K562 (cell line): Measurements from ENCODE around the gene UBE2O. TPM values are rescaled to one million over a fixed set of nuclear protein-coding genes. Genes with fewer than 3 reads are reported as not detected.

Experiments
- ATAC-seq: fragments of 200-7000 bp; cut with Tn5 transposase; 3 replicates; pipeline ENCODE4 v1.9.1; 2020; ENCODE audit warnings: moderate library complexity
- BruUV-seq: library from RNA; stranded (reverse); fragments of 400-500 nt; replicated peaks from 2 replicates; lab custom pipeline; 2021; lab: Mats Ljungman, UMichigan
- CTCF ChIA-PET: fragments of 300-600 bp; formaldehyde crosslinking; extraction: SDS; loops from one replicate; lab custom pipeline; 2021; ENCODE audit warnings: low intra/inter-chr PET ratio; lab: Yijun Ruan, JAX
- POLR2A ChIA-PET: fragments of 300-600, 350-650 bp; sonication (Branson Sonifier 250); formaldehyde crosslinking; extraction: SDS; loops from one replicate; lab custom pipeline; 2021; ENCODE audit warnings: antibody characterized with exemption, inconsistent platforms; lab: Yijun Ruan, JAX
- DNase-seq, 4 experiments: peaks; one replicate each; pipeline versions ENCODE4 v3.0.0 to v3.0.0-alpha.2; 2011 to 2018; ENCODE audit warnings: low spot score in 3 of 4, mixed read lengths in 3 of 4; ENCODE audit errors: extremely low read depth in 1 of 4
- FAIRE-seq: peaks from 2 replicates; lab custom pipeline; 2011; peaks lifted over from hg19 to GRCh38; lab: Jason Lieb, UNC
- H2AFZ ChIP-seq: 2 replicates; pipeline ENCODE4 v1.6.0; 2011; ENCODE audit warnings: low read depth, low read length, control low read depth, inconsistent platforms
- H3K27ac ChIP-seq: fragments of 200-600 bp; 3 replicates; pipeline ENCODE4 v1.8.0; 2011; ENCODE audit warnings: low read depth, mild to moderate bottlenecking, control low read depth, inconsistent platforms, low read length, moderate library complexity, mixed read lengths; ENCODE audit errors: extremely low read depth
- H3K27me3 ChIP-seq, 2 experiments: fragments of 300-600 bp in 1 of 2; 2 replicates in 1 of 2; 3 replicates in 1 of 2; pipeline versions ENCODE4 v1.6.0 to v1.8.0; 2011; ENCODE audit warnings: inconsistent platforms in 2 of 2, low read length in 2 of 2, mild to moderate bottlenecking in 1 of 2, mixed read lengths in 1 of 2, moderate library complexity in 1 of 2; ENCODE audit not compliant: control insufficient read depth in 2 of 2, insufficient read depth in 2 of 2
- H3K36me3 ChIP-seq: fragments of 300-600 bp; 3 replicates; pipeline ENCODE4 v1.8.0; 2011; ENCODE audit warnings: mild to moderate bottlenecking, low read length, inconsistent platforms; ENCODE audit not compliant: control insufficient read depth, insufficient read depth
- H3K4me1 ChIP-seq, 2 experiments: fragments of 200-600 bp in 1 of 2; replicated peaks in 1 of 2; 2 replicates in 1 of 2; 3 replicates in 1 of 2; pipeline versions ENCODE4 v1.5.1 to v1.8.0; 2011; ENCODE audit warnings: inconsistent platforms in 2 of 2, low read length in 2 of 2, mild to moderate bottlenecking in 1 of 2, mixed read lengths in 1 of 2, moderate library complexity in 1 of 2; ENCODE audit not compliant: control insufficient read depth in 2 of 2, insufficient read depth in 2 of 2
- H3K4me2 ChIP-seq: 2 replicates; pipeline ENCODE4 v1.6.1; 2011; ENCODE audit warnings: low read length, control low read depth, inconsistent platforms, mixed read lengths; ENCODE audit not compliant: insufficient read depth
- H3K4me3 ChIP-seq: fragments of 200-600 bp; sonication (generic), shearing (Covaris generic); 2 replicates; pipeline ENCODE4 v1.5.1; 2016; ENCODE audit warnings: control low read depth, inconsistent platforms
- H3K79me2 ChIP-seq: fragments of 200-600 bp; 3 replicates; pipeline ENCODE4 v1.8.0; 2011; ENCODE audit warnings: low read length, inconsistent platforms; ENCODE audit not compliant: control insufficient read depth, insufficient read depth
- H3K9ac ChIP-seq, 2 experiments: 2 replicates each; pipeline versions ENCODE4 v1.6.0 to v1.6.1; 2011; ENCODE audit warnings: low read depth in 2 of 2, low read length in 2 of 2, control low read depth in 1 of 2, inconsistent platforms in 1 of 2, mild to moderate bottlenecking in 1 of 2, mixed read lengths in 1 of 2; ENCODE audit not compliant: insufficient read depth in 1 of 2
- H3K9me1 ChIP-seq: one replicate; pipeline ENCODE4 v1.6.0; 2011; ENCODE audit warnings: inconsistent platforms, mild to moderate bottlenecking, low read length, moderate library complexity; ENCODE audit not compliant: control insufficient read depth, insufficient read depth
- H3K9me3 ChIP-seq: replicated peaks from 2 replicates; pipeline ENCODE4 v1.5.1; 2011; ENCODE audit warnings: low read depth, low read length, inconsistent platforms; ENCODE audit not compliant: control insufficient read depth, insufficient read depth
- H4K20me1 ChIP-seq: replicated peaks from 2 replicates; pipeline ENCODE4 v1.6.1; 2011; ENCODE audit warnings: low read length, inconsistent platforms, mixed read lengths; ENCODE audit not compliant: control insufficient read depth, insufficient read depth
- ADNP ChIP-seq: fragments of 200-800 bp; sonication (Bioruptor generic); IDR thresholded peaks from 2 replicates; pipeline ENCODE4 v1.6.1; 2016; ENCODE audit warnings: missing genetic modification characterization, missing compliant biosample characterization
- ATF1 ChIP-seq, 2 experiments: fragments of 450-650 bp in 1 of 2; IDR thresholded peaks; 2 replicates each; pipeline ENCODE4 v1.6.1; 2016; ENCODE audit warnings: missing compliant biosample characterization in 1 of 2, missing genetic modification characterization in 1 of 2
- GATAD2B ChIP-seq: fragments of 450-650 bp; IDR thresholded peaks from 2 replicates; pipeline ENCODE4 v1.6.1; 2017; ENCODE audit warnings: mild to moderate bottlenecking, borderline replicate concordance
- HMGN3 ChIP-seq: IDR thresholded peaks from 2 replicates; pipeline ENCODE4 v1.6.1; 2011; ENCODE audit warnings: borderline replicate concordance, low read depth, mild to moderate bottlenecking, mixed read lengths, low read length; ENCODE audit not compliant: insufficient read length; ENCODE audit errors: extremely low read depth
- PBX2 ChIP-seq, 2 experiments: IDR thresholded peaks in 1 of 2; conservative IDR thresholded peaks in 1 of 2; 2 replicates each; pipeline ENCODE4 v1.6.1; 2016; ENCODE audit warnings: low read depth in 2 of 2, mild to moderate bottlenecking in 1 of 2, missing compliant biosample characterization in 1 of 2, missing genetic modification characterization in 1 of 2, moderate library complexity in 1 of 2
- ZNF263 ChIP-seq: sonication (generic); formaldehyde crosslinking; IDR thresholded peaks from 2 replicates; pipeline ENCODE4 v1.8.0; 2022; ENCODE audit warnings: mild to moderate bottlenecking, missing genetic modification reagents, borderline replicate concordance
- ZNF384 ChIP-seq: IDR thresholded peaks from 2 replicates; pipeline ENCODE4 v1.6.1; 2012; ENCODE audit warnings: low read depth, low read length, improper control_type of control experiment
- WGBS: fragments of 100-300 bp; shearing (Covaris generic); methylation state at CpG from one replicate; pipeline ENCODE4 v1.1.6; 2016; ENCODE audit warnings: low coverage, mixed read lengths; ENCODE audit not compliant: insufficient coverage; ENCODE audit errors: missing lambda C conversion rate; 5-methylcytosine and 5-hydroxymethylcytosine counted together
- in situ Hi-C: fragments of 300-500 bp; cut with MboI; formaldehyde crosslinking; loops from 4 replicates; pipeline ENCODE4 v1.15.0; 2018; ENCODE audit warnings: inconsistent platforms, mixed read lengths
- intact Hi-C: fragments of 100-400 bp; cut with micrococcal nuclease; formaldehyde crosslinking; loops from 2 replicates; pipeline ENCODE4 v1.14.2; 2022
- polyA plus RNA-seq, 8 experiments: library from polyadenylated mRNA; depleted of rRNA in 4 of 8; stranded (reverse) in 5 of 8; unstranded in 3 of 8; fragments of >200 nt; fragmentation: Nextera tagmentation in 2 of 8; fragmentation: Illumina TruSeq in 1 of 8; extraction: Ambion mirVana in 2 of 8; extraction: Trizol in 1 of 8; gene quantifications; 2 replicates each; pipeline versions ENCODE4 v1.2.1 to v1.2.3, GENCODE V29; 2011 to 2014; ENCODE audit warnings: inconsistent platforms in 1 of 8, missing spikeins in 1 of 8
- total RNA-seq, 7 experiments: library from RNA; depleted of rRNA in 6 of 7; stranded (reverse); fragments of >200 nt in 6 of 7; fragmentation: Illumina TruSeq in 2 of 7; extraction: Trizol in 2 of 7; gene quantifications; 2 replicates each; pipeline versions ENCODE4 v1.2.1 to v1.2.3, GENCODE V29; 2011 to 2021; ENCODE audit warnings: low replicate concordance in 1 of 7

Gene UBE2O
- total and polyA plus RNA-seq, 9 of the 15 experiments (the other 6 are each of a cell fraction or from before 2014, with no cell fraction given): 1.6 to 39.7 (median 13.3) TPM

GRCh38 chr17:76480632-76481031 lies 27.7 kb upstream of the UBE2O start (continued):
- TF ChIP-seq PBX2 (CRISPR knock-in tag; IDR thresholded peaks at IDR 0.05; ENCODE audit: low read depth) (no peak), PBX2 (tag; conservative IDR thresholded peaks at IDR 0.05; ENCODE audit: low read depth) (no peak)

- peak overlapping the region in 1 of 2 experiments; percentile 17; a peak in 1 of 4 replicates for H3K9ac ChIP-seq
- POLR2A ChIA-PET: interaction anchor here (1.1 to 2.1 kb wide), 2 partner anchors 10 to 13 kb away, joined by 3 to 6 read pairs; no protein-coding TSS in a partner anchor
- H2AFZ ChIP-seq: no peak overlapping the region
- CTCF ChIA-PET: no interaction called here
- H3K36me3 ChIP-seq: no peaks in the 10 kb centered on the region
- H3K4me3 ChIP-seq: no peak overlapping the region
- in situ Hi-C loops (no loop called here), intact Hi-C loops (no loop called here)
- no TSS peak for BruUV-seq
- H3K4me2 ChIP-seq: no peak overlapping the region
- DNase-seq: no peak
- H3K79me2 ChIP-seq: no peaks in the 10 kb centered on the region
- H3K27ac ChIP-seq: no peak overlapping the region
- H3K9me3 ChIP-seq: no peaks in the 10 kb centered on the region
- no peak for ATAC-seq
- peaks cover 0 to 25% of the 10 kb centered on the region in 2 experiments; a peak in 3 of 5 replicates for H3K27me3 ChIP-seq
- peaks cover 3 to 28% of the 10 kb centered on the region in 2 experiments; a peak in 2 of 5 replicates for H3K4me1 ChIP-seq
- WGBS: 53% methylated on average over 8 of the region's 14 CpGs
- no peaks in the 10 kb centered on the region for H4K20me1 ChIP-seq
- H3K9me1 ChIP-seq: no peaks in the 10 kb centered on the region
- FAIRE-seq: no peak
- no peak for TF ChIP-seq ATF1 (CRISPR knock-in tag; IDR thresholded peaks at IDR 0.05)
- no peak for TF ChIP-seq ATF1 (tag; IDR thresholded peaks at IDR 0.05)
- no peak for TF ChIP-seq ZNF384
- no peak for TF ChIP-seq HMGN3
- TF ChIP-seq ADNP (tag): no peak
- 0 out of 2 replicates have a peak, but pooled peaks have one; percentile 24 for TF ChIP-seq ZNF263 (CRISPR knock-in tag)
- TF ChIP-seq GATAD2B: no peak
Observed at GRCh38 chr17:76479515-76480060, 26.6 kb upstream of the UBE2O start.
